Neural progenitor cell (in vitro differentiated cells): ENCODE measurements around the gene LUZP4.

ENCODE experiments used
- EZH2 ChIP-seq: fragments of 200-600 bp; sonication (generic); IDR thresholded peaks from 2 replicates; pipeline ENCODE4 v1.6.1; 2017; ENCODE audit warnings: antibody characterized with exemption, mild to moderate bottlenecking, moderate library complexity
- TF ChIP-seq, protein P1 (sequence below): fragments of 200-600 bp; sonication (generic); IDR thresholded peaks from 2 replicates; pipeline ENCODE4 v1.5.1; 2017; ENCODE audit warnings: antibody characterized with exemption, mild to moderate bottlenecking

DNA sequence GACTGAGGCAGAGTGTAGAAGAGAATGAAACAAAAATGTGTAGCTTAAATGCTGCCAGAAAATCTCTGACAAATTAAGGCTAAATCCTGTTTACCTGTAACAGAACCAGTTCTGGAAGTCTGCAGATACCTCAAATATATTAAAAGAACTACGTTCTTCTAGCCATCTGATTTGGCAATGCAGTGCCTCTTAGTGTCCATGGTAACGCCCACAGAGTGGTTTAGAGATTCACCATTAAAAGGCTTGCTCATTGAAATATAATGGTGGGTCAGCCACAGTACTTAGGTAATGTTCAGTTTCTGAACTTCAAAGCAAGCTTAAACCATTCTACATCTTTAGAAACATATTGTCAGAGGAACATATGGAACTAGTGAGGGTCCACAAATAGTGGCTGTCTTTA, 23.2 kb upstream of the LUZP4 start:
- TF ChIP-seq, protein P1, sequence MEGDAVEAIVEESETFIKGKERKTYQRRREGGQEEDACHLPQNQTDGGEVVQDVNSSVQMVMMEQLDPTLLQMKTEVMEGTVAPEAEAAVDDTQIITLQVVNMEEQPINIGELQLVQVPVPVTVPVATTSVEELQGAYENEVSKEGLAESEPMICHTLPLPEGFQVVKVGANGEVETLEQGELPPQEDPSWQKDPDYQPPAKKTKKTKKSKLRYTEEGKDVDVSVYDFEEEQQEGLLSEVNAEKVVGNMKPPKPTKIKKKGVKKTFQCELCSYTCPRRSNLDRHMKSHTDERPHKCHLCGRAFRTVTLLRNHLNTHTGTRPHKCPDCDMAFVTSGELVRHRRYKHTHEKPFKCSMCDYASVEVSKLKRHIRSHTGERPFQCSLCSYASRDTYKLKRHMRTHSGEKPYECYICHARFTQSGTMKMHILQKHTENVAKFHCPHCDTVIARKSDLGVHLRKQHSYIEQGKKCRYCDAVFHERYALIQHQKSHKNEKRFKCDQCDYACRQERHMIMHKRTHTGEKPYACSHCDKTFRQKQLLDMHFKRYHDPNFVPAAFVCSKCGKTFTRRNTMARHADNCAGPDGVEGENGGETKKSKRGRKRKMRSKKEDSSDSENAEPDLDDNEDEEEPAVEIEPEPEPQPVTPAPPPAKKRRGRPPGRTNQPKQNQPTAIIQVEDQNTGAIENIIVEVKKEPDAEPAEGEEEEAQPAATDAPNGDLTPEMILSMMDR: no peak
- no peak for TF ChIP-seq EZH2
